K562 (cell line): Measurements from ENCODE around the gene PRPF8. TPM values are rescaled to one million over a fixed set of nuclear protein-coding genes. Genes with fewer than 3 reads are reported as not detected.

Source experiments
- ATAC-seq: fragments of 200-7000 bp; cut with Tn5 transposase; 3 replicates; pipeline ENCODE4 v1.9.1; 2020; ENCODE audit warnings: moderate library complexity
- BruUV-seq: library from RNA; stranded (reverse); fragments of 400-500 nt; replicated peaks from 2 replicates; lab custom pipeline; 2021; lab: Mats Ljungman, UMichigan
- CTCF ChIA-PET: fragments of 300-600 bp; formaldehyde crosslinking; extraction: SDS; loops from one replicate; lab custom pipeline; 2021; ENCODE audit warnings: low intra/inter-chr PET ratio; lab: Yijun Ruan, JAX
- POLR2A ChIA-PET: fragments of 300-600, 350-650 bp; sonication (Branson Sonifier 250); formaldehyde crosslinking; extraction: SDS; loops from one replicate; lab custom pipeline; 2021; ENCODE audit warnings: antibody characterized with exemption, inconsistent platforms; lab: Yijun Ruan, JAX
- DNase-seq, 4 experiments: peaks; one replicate each; pipeline versions ENCODE4 v3.0.0 to v3.0.0-alpha.2; 2011 to 2018; ENCODE audit warnings: low spot score in 3 of 4, mixed read lengths in 3 of 4; ENCODE audit errors: extremely low read depth in 1 of 4
- FAIRE-seq: peaks from 2 replicates; lab custom pipeline; 2011; peaks lifted over from hg19 to GRCh38; lab: Jason Lieb, UNC
- H2AFZ ChIP-seq: 2 replicates; pipeline ENCODE4 v1.6.0; 2011; ENCODE audit warnings: low read depth, low read length, control low read depth, inconsistent platforms
- H3K27ac ChIP-seq: fragments of 200-600 bp; 3 replicates; pipeline ENCODE4 v1.8.0; 2011; ENCODE audit warnings: low read depth, mild to moderate bottlenecking, control low read depth, inconsistent platforms, low read length, moderate library complexity, mixed read lengths; ENCODE audit errors: extremely low read depth
- H3K27me3 ChIP-seq, 2 experiments: fragments of 300-600 bp in 1 of 2; 2 replicates in 1 of 2; 3 replicates in 1 of 2; pipeline versions ENCODE4 v1.6.0 to v1.8.0; 2011; ENCODE audit warnings: inconsistent platforms in 2 of 2, low read length in 2 of 2, mild to moderate bottlenecking in 1 of 2, mixed read lengths in 1 of 2, moderate library complexity in 1 of 2; ENCODE audit not compliant: control insufficient read depth in 2 of 2, insufficient read depth in 2 of 2
- H3K36me3 ChIP-seq: fragments of 300-600 bp; 3 replicates; pipeline ENCODE4 v1.8.0; 2011; ENCODE audit warnings: mild to moderate bottlenecking, low read length, inconsistent platforms; ENCODE audit not compliant: control insufficient read depth, insufficient read depth
- H3K4me1 ChIP-seq, 2 experiments: fragments of 200-600 bp in 1 of 2; replicated peaks in 1 of 2; 2 replicates in 1 of 2; 3 replicates in 1 of 2; pipeline versions ENCODE4 v1.5.1 to v1.8.0; 2011; ENCODE audit warnings: inconsistent platforms in 2 of 2, low read length in 2 of 2, mild to moderate bottlenecking in 1 of 2, mixed read lengths in 1 of 2, moderate library complexity in 1 of 2; ENCODE audit not compliant: control insufficient read depth in 2 of 2, insufficient read depth in 2 of 2
- H3K4me2 ChIP-seq: 2 replicates; pipeline ENCODE4 v1.6.1; 2011; ENCODE audit warnings: low read length, control low read depth, inconsistent platforms, mixed read lengths; ENCODE audit not compliant: insufficient read depth
- H3K4me3 ChIP-seq: fragments of 200-600 bp; sonication (generic), shearing (Covaris generic); 2 replicates; pipeline ENCODE4 v1.5.1; 2016; ENCODE audit warnings: control low read depth, inconsistent platforms
- H3K79me2 ChIP-seq: fragments of 200-600 bp; 3 replicates; pipeline ENCODE4 v1.8.0; 2011; ENCODE audit warnings: low read length, inconsistent platforms; ENCODE audit not compliant: control insufficient read depth, insufficient read depth
- H3K9ac ChIP-seq, 2 experiments: 2 replicates each; pipeline versions ENCODE4 v1.6.0 to v1.6.1; 2011; ENCODE audit warnings: low read depth in 2 of 2, low read length in 2 of 2, control low read depth in 1 of 2, inconsistent platforms in 1 of 2, mild to moderate bottlenecking in 1 of 2, mixed read lengths in 1 of 2; ENCODE audit not compliant: insufficient read depth in 1 of 2
- H3K9me1 ChIP-seq: one replicate; pipeline ENCODE4 v1.6.0; 2011; ENCODE audit warnings: inconsistent platforms, mild to moderate bottlenecking, low read length, moderate library complexity; ENCODE audit not compliant: control insufficient read depth, insufficient read depth
- H3K9me3 ChIP-seq: replicated peaks from 2 replicates; pipeline ENCODE4 v1.5.1; 2011; ENCODE audit warnings: low read depth, low read length, inconsistent platforms; ENCODE audit not compliant: control insufficient read depth, insufficient read depth
- H4K20me1 ChIP-seq: replicated peaks from 2 replicates; pipeline ENCODE4 v1.6.1; 2011; ENCODE audit warnings: low read length, inconsistent platforms, mixed read lengths; ENCODE audit not compliant: control insufficient read depth, insufficient read depth
- BRD9 ChIP-seq: fragments of 450-650 bp; IDR thresholded peaks from 2 replicates; pipeline ENCODE4 v1.6.1; 2018; ENCODE audit warnings: low read depth; ENCODE audit not compliant: partially characterized antibody
- TAF9B ChIP-seq: fragments of 450-650 bp; IDR thresholded peaks from 2 replicates; pipeline ENCODE4 v1.6.1; 2018; ENCODE audit warnings: mild to moderate bottlenecking; ENCODE audit not compliant: partially characterized antibody
- WGBS: fragments of 100-300 bp; shearing (Covaris generic); methylation state at CpG from one replicate; pipeline ENCODE4 v1.1.6; 2016; ENCODE audit warnings: low coverage, mixed read lengths; ENCODE audit not compliant: insufficient coverage; ENCODE audit errors: missing lambda C conversion rate; 5-methylcytosine and 5-hydroxymethylcytosine counted together
- in situ Hi-C: fragments of 300-500 bp; cut with MboI; formaldehyde crosslinking; loops from 4 replicates; pipeline ENCODE4 v1.15.0; 2018; ENCODE audit warnings: inconsistent platforms, mixed read lengths
- intact Hi-C: fragments of 100-400 bp; cut with micrococcal nuclease; formaldehyde crosslinking; loops from 2 replicates; pipeline ENCODE4 v1.14.2; 2022
- polyA plus RNA-seq, 8 experiments: library from polyadenylated mRNA; depleted of rRNA in 4 of 8; stranded (reverse) in 5 of 8; unstranded in 3 of 8; fragments of >200 nt; fragmentation: Nextera tagmentation in 2 of 8; fragmentation: Illumina TruSeq in 1 of 8; extraction: Ambion mirVana in 2 of 8; extraction: Trizol in 1 of 8; gene quantifications; 2 replicates each; pipeline versions ENCODE4 v1.2.1 to v1.2.3, GENCODE V29; 2011 to 2014; ENCODE audit warnings: inconsistent platforms in 1 of 8, missing spikeins in 1 of 8
- total RNA-seq, 7 experiments: library from RNA; depleted of rRNA in 6 of 7; stranded (reverse); fragments of >200 nt in 6 of 7; fragmentation: Illumina TruSeq in 2 of 7; extraction: Trizol in 2 of 7; gene quantifications; 2 replicates each; pipeline versions ENCODE4 v1.2.1 to v1.2.3, GENCODE V29; 2011 to 2021; ENCODE audit warnings: low replicate concordance in 1 of 7
- TF ChIP-seq, protein P1 (sequence below): fragments of 450-650 bp; IDR thresholded peaks from 2 replicates; pipeline ENCODE4 v1.6.1; 2014; ENCODE audit warnings: low read depth, mild to moderate bottlenecking, moderate library complexity, borderline replicate concordance
- TF ChIP-seq, protein P2 (sequence below): fragments of 450-650 bp; IDR thresholded peaks from 2 replicates; pipeline ENCODE4 v1.6.1; 2016; ENCODE audit warnings: mild to moderate bottlenecking

The PRPF8 gene
- total and polyA plus RNA-seq, 9 of the 15 experiments (the other 6 are each of a cell fraction or from before 2014, with no cell fraction given): 64.3 to 294 (median 85.9) TPM

DNA sequence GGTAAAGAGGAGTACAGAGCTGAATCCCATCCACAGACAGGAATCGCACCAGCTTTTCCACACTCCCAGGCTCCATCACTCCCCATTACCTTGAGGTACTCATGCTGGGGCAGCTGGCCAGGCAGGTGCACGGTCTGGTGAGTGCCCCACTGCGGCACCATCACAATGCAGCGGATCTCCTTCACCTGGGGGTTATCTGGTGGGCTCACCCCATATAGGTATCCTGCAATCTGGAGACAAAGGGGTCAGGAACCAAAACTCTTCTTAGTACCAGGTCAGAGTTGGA lies 33.2 kb downstream of the PRPF8 start:
- intact Hi-C loops: loop anchor here (2.0 kb wide), 1 partner anchor 65 kb away; no protein-coding TSS in a partner anchor
- no peaks in the 10 kb centered on the region for H3K9me1 ChIP-seq
- H3K27me3 ChIP-seq: no peaks in the 10 kb centered on the region
- H3K27ac ChIP-seq: no peak overlapping the region; the same call in 2 of the 3 replicates
- H3K4me2 ChIP-seq: no peak overlapping the region
- H3K9me3 ChIP-seq: no peaks in the 10 kb centered on the region
- CTCF ChIA-PET: no interaction called here
- POLR2A ChIA-PET: interaction anchor here (0.7 to 3.5 kb wide), 11 partner anchors 9 to 218 kb away, joined by 3 to 20 read pairs (median 5); partner anchors contain the start of gene INPP5K
- no peak for ATAC-seq
- H4K20me1 ChIP-seq: 0 out of 2 replicates have a peak, but pooled peaks cover 2% of the 10 kb centered on the region
- DNase-seq: no peak
- in situ Hi-C loops: no loop called here
- peaks cover 12% of the 10 kb centered on the region; the same call in 2 of the 3 replicates for H3K79me2 ChIP-seq
- H3K9ac ChIP-seq: no peak overlapping the region
- TF ChIP-seq, protein P1, sequence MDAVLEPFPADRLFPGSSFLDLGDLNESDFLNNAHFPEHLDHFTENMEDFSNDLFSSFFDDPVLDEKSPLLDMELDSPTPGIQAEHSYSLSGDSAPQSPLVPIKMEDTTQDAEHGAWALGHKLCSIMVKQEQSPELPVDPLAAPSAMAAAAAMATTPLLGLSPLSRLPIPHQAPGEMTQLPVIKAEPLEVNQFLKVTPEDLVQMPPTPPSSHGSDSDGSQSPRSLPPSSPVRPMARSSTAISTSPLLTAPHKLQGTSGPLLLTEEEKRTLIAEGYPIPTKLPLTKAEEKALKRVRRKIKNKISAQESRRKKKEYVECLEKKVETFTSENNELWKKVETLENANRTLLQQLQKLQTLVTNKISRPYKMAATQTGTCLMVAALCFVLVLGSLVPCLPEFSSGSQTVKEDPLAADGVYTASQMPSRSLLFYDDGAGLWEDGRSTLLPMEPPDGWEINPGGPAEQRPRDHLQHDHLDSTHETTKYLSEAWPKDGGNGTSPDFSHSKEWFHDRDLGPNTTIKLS: no peak
- TF ChIP-seq BRD9 (no peak), TAF9B (no peak)
- TF ChIP-seq, protein P2, sequence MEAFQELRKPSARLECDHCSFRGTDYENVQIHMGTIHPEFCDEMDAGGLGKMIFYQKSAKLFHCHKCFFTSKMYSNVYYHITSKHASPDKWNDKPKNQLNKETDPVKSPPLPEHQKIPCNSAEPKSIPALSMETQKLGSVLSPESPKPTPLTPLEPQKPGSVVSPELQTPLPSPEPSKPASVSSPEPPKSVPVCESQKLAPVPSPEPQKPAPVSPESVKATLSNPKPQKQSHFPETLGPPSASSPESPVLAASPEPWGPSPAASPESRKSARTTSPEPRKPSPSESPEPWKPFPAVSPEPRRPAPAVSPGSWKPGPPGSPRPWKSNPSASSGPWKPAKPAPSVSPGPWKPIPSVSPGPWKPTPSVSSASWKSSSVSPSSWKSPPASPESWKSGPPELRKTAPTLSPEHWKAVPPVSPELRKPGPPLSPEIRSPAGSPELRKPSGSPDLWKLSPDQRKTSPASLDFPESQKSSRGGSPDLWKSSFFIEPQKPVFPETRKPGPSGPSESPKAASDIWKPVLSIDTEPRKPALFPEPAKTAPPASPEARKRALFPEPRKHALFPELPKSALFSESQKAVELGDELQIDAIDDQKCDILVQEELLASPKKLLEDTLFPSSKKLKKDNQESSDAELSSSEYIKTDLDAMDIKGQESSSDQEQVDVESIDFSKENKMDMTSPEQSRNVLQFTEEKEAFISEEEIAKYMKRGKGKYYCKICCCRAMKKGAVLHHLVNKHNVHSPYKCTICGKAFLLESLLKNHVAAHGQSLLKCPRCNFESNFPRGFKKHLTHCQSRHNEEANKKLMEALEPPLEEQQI: no peak
- no peak overlapping the region for H3K4me3 ChIP-seq
- FAIRE-seq: no peak
- H2AFZ ChIP-seq: no peak overlapping the region
- BruUV-seq: no TSS peak
- peaks cover 74% of the 10 kb centered on the region for H3K36me3 ChIP-seq
- WGBS: 88% methylated on average over 4 of the region's 4 CpGs
- H3K4me1 ChIP-seq: peaks cover 21 to 39% of the 10 kb centered on the region in 2 experiments
